GM18870 (cell line): ENCODE results near the gene ADAMTS9.

Experiments used
- ATAC-seq: cut with Tn5 transposase; IDR thresholded peaks from one replicate; pipeline ENCODE4 v1.9.1; 2021; ENCODE audit warnings: moderate library complexity; ENCODE audit not compliant: unreplicated experiment

The ADAMTS9 gene

GRCh38 chr3:64658001-64658400 is 29.8 kb downstream of the ADAMTS9 start:
- ATAC-seq = no peak

- ATAC-seq = no peak
These were observed 31.3 kb downstream of the ADAMTS9 start for GRCh38 chr3:64656544-64656943.

GRCh38 chr3:64655160-64655559 is 32.6 kb downstream of the ADAMTS9 start:
- no peak for ATAC-seq

GRCh38 chr3:64654013-64654412 is 33.8 kb downstream of the ADAMTS9 start:
- ATAC-seq = no peak

GRCh38 chr3:64653101-64653500 is 34.7 kb downstream of the ADAMTS9 start:
- ATAC-seq = no peak

- ATAC-seq = no peak
These were observed 36.0 kb downstream of the ADAMTS9 start for GRCh38 chr3:64651741-64652241.

- no peak for ATAC-seq
These were observed 36.5 kb downstream of the ADAMTS9 start for GRCh38 chr3:64651303-64651702.

- no peak for ATAC-seq
These were observed 37.1 kb downstream of the ADAMTS9 start for GRCh38 chr3:64650715-64651114.

GRCh38 chr3:64650096-64650622 is 37.6 kb downstream of the ADAMTS9 start:
- no peak for ATAC-seq

GRCh38 chr3:64648927-64649906 is 38.6 kb downstream of the ADAMTS9 start:
- no peak for ATAC-seq

- ATAC-seq = no peak
These were observed 40.0 kb downstream of the ADAMTS9 start for GRCh38 chr3:64647825-64648224.

- no peak for ATAC-seq
These were observed 42.6 kb downstream of the ADAMTS9 start for GRCh38 chr3:64645243-64645642.

- no peak for ATAC-seq
These were observed 43.3 kb downstream of the ADAMTS9 start for GRCh38 chr3:64644483-64644882.

- ATAC-seq = no peak
These were observed 45.3 kb downstream of the ADAMTS9 start for GRCh38 chr3:64642327-64643151.

GRCh38 chr3:64638981-64639481 is 48.8 kb downstream of the ADAMTS9 start:
- no peak for ATAC-seq

GRCh38 chr3:64638511-64638910 is 49.3 kb downstream of the ADAMTS9 start:
- no peak for ATAC-seq

- no peak for ATAC-seq
These were observed 53.4 kb downstream of the ADAMTS9 start for GRCh38 chr3:64634417-64634816.

GRCh38 chr3:64631951-64632350 is 55.8 kb downstream of the ADAMTS9 start:
- no peak for ATAC-seq

- no peak for ATAC-seq
These were observed 60.1 kb downstream of the ADAMTS9 start for GRCh38 chr3:64627471-64628321.

GRCh38 chr3:64627042-64627441 is 60.8 kb downstream of the ADAMTS9 start:
- no peak for ATAC-seq
